Fibroblast of upper back skin (primary cell): Measurements from ENCODE around the gene PAPSS2.
A peak's percentile ranks its signal among the peaks of the same experiment; 100 is the strongest.

Source experiments
- DNase-seq: peaks from one replicate; pipeline ENCODE4 v3.0.0-alpha.2; 2013

The PAPSS2 gene

GRCh38 chr10:87672551-87672950 lies 12.9 kb downstream of the PAPSS2 start:
- DNase-seq = no peak

GRCh38 chr10:87674943-87675342 lies 15.3 kb downstream of the PAPSS2 start:
- peak; percentile 65 for DNase-seq

- DNase-seq = peak; percentile 95
These were observed 16.0 kb downstream of the PAPSS2 start for GRCh38 chr10:87675396-87676376.

GRCh38 chr10:87677595-87677994 lies 17.9 kb downstream of the PAPSS2 start:
- DNase-seq = no peak

GRCh38 chr10:87678302-87678701 lies 18.6 kb downstream of the PAPSS2 start:
- no peak for DNase-seq

- DNase-seq = no peak
These were observed 23.7 kb downstream of the PAPSS2 start for GRCh38 chr10:87683356-87683755.

- no peak for DNase-seq
These were observed 24.4 kb downstream of the PAPSS2 start for GRCh38 chr10:87684001-87684638.

- no peak for DNase-seq
These were observed 26.3 kb downstream of the PAPSS2 start for GRCh38 chr10:87685832-87686574.

GRCh38 chr10:87691506-87692070 lies 31.9 kb downstream of the PAPSS2 start:
- DNase-seq = no peak

- no peak for DNase-seq
These were observed 33.3 kb downstream of the PAPSS2 start for GRCh38 chr10:87692956-87693484.

- no peak for DNase-seq
These were observed 34.5 kb downstream of the PAPSS2 start for GRCh38 chr10:87694011-87694794.

GRCh38 chr10:87695074-87695473 lies 35.4 kb downstream of the PAPSS2 start:
- DNase-seq = no peak

GRCh38 chr10:87696922-87697745 lies 37.5 kb downstream of the PAPSS2 start:
- DNase-seq = no peak

GRCh38 chr10:87700031-87700796 lies 40.5 kb downstream of the PAPSS2 start:
- peak; percentile 81 for DNase-seq

- no peak for DNase-seq
These were observed 42.7 kb downstream of the PAPSS2 start for GRCh38 chr10:87702260-87702972.

GRCh38 chr10:87702973-87703294 lies 43.3 kb downstream of the PAPSS2 start:
- DNase-seq = no peak

GRCh38 chr10:87703771-87704170 lies 44.1 kb downstream of the PAPSS2 start:
- DNase-seq = no peak

GRCh38 chr10:87705339-87705738 lies 45.7 kb downstream of the PAPSS2 start:
- peak; percentile 78 for DNase-seq

- peak; percentile 41 for DNase-seq
These were observed 47.1 kb downstream of the PAPSS2 start for GRCh38 chr10:87706731-87707130.

- DNase-seq = no peak
These were observed 47.6 kb downstream of the PAPSS2 start for GRCh38 chr10:87707254-87707653.
